Measurements from ENCODE around the gene RPL7A. TPM values are rescaled to one million over a fixed set of nuclear protein-coding genes. Genes with fewer than 3 reads are reported as not detected.

The RPL7A gene
- total RNA-seq, 4 donors from 2014 or later: 725 to 1,490 (median 1,034) TPM

DNA sequence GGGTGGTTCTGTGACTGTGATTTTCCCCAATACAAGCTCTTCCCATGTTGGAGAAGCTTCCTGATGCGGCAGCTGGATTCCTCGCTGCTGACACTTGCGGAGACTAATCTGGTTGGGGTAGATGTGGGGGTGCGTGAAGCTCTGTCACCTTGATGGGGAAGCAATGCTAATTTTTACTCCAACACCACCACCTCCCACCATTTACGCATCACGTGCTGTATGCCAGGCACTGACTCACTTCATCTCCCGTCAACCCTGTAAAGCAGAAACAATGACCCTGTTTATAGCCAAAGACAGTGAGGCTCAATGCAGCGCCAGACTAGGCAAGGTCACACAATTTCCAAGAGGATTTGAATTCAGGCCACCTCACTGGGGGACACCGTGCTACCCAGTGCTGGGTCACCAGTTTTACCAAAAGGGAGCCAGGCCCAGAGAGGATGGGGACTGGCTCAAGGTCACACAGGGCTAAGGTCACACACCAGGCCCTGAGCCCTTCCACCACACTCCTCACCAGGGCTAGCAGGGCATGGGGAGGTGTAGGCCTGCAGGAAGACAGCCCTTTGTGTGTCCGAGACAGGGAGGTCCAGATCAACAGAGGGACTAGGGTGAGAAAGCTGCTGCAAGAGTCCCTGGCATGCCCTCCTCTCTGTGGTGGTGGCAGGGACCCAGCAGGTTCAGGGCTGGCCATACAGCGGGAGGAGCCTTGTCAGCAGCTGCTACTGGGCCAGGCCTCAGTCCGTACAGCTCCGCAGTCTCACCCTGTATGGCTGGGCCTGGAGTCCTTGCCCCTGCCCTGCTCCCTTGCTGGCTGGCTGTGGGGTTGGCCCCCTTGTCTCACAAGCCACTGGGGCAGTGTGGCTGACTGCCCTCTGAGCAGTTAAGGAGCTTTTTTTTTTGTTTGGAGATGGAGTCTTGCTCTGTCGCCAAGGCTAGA, 31.4 kb downstream of the RPL7A start:
- intact Hi-C loops (cut with DNase I; ENCODE audit: low total_unique reads) (no loop called here), in situ Hi-C loops (cut with MboI; ENCODE audit: low pct_ligation_motif_present in 1 of 4, low pct_unique_long_range_greater_than_20kb in 1 of 4, low sequenced_read_pairs in 3 of 4) (no loop called here)
- Histone ChIP-seq H3K4me3 (no peak overlapping the region), H3K9me3 (no peaks in the 10 kb centered on the region), H3K36me3 (no peaks in the 10 kb centered on the region), H3K4me1 (peaks cover 5 to 12% (median 10%) of the 10 kb centered on the region in 4 donors), H3K27me3 (no peaks in the 10 kb centered on the region), H3K27ac (no peak overlapping the region)
- TF ChIP-seq, protein P1, sequence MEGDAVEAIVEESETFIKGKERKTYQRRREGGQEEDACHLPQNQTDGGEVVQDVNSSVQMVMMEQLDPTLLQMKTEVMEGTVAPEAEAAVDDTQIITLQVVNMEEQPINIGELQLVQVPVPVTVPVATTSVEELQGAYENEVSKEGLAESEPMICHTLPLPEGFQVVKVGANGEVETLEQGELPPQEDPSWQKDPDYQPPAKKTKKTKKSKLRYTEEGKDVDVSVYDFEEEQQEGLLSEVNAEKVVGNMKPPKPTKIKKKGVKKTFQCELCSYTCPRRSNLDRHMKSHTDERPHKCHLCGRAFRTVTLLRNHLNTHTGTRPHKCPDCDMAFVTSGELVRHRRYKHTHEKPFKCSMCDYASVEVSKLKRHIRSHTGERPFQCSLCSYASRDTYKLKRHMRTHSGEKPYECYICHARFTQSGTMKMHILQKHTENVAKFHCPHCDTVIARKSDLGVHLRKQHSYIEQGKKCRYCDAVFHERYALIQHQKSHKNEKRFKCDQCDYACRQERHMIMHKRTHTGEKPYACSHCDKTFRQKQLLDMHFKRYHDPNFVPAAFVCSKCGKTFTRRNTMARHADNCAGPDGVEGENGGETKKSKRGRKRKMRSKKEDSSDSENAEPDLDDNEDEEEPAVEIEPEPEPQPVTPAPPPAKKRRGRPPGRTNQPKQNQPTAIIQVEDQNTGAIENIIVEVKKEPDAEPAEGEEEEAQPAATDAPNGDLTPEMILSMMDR (IDR thresholded peaks at IDR 0.05): no peak
- TF ChIP-seq POLR2A (IDR thresholded peaks at IDR 0.05) (no peak), POLR2AphosphoS5 (IDR thresholded peaks at IDR 0.05) (no peak), EP300 (IDR thresholded peaks at IDR 0.05; ENCODE audit: low read depth) (no peak)
- DNase-seq: no peak
- 91 to 100% methylated on average over 1 to 14 of the region's 14 CpGs for WGBS, 2 donors (ENCODE audit: low coverage in 1 of 2)

DNA sequence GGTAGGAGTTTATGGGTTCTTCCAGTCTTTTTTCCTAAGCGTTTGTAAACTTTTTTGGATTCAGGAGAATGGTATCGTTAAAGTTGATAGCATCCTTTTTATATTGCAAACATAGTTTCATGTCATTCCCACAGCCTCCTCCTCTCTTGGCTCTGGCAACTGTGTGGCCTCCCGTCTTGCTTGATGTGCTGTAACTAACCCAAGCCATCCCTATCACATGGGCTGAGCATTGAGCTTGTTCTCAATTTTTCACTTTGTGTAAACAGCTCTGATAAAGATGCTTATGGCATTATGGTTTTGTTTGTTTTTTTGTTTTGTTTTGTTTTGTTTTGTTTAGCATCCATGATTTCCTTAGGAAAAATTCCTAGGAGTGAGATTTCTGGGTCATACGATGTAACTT, 32.7 kb downstream of the RPL7A start:
- intact Hi-C loops (cut with DNase I; ENCODE audit: low total_unique reads) (no loop called here), in situ Hi-C loops (cut with MboI; ENCODE audit: low pct_ligation_motif_present in 1 of 4, low pct_unique_long_range_greater_than_20kb in 1 of 4, low sequenced_read_pairs in 3 of 4) (no loop called here)
- WGBS, 2 donors (ENCODE audit: low coverage in 1 of 2): 67 to 85% methylated on average over 4 of the region's 4 CpGs
- Histone ChIP-seq H3K4me1 (peaks cover 3 to 8% (median 4%) of the 10 kb centered on the region in 4 donors), H3K27ac (no peak overlapping the region), H3K36me3 (no peaks in the 10 kb centered on the region), H3K27me3 (no peaks in the 10 kb centered on the region), H3K4me3 (no peak overlapping the region), H3K9me3 (no peaks in the 10 kb centered on the region)
- TF ChIP-seq POLR2AphosphoS5 (IDR thresholded peaks at IDR 0.05) (no peak), EP300 (IDR thresholded peaks at IDR 0.05; ENCODE audit: low read depth) (no peak), POLR2A (IDR thresholded peaks at IDR 0.05) (no peak)
- TF ChIP-seq, protein P1 (IDR thresholded peaks at IDR 0.05): no peak
- DNase-seq: no peak

DNA sequence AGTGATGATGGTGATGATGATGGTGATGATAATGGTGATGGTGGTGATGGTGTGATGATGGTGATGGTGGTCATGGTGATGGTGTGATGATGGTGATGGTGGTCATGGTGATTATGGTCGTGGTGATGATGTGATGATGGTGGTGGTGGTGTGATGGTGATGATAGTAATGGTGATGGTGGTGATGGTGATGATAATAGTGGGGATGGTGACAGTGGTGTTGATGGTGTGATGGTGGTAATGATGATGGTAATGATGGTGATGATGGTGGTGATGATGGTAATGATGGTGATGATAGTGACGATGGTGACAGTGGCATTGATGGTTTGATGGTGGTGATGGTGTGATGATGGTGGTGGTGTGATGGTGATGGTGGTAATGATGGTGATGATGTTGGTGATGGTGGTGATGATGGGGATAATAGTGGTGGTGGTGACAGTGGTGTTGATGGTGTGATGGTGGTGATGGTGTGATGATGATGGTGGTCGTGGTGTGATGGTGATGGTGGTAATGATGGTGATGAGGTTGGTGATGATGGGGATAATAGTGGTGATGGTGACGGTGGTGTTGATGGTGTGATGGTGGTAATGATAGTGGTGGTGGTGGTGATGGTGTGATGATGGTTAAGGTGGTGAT, 34.6 kb downstream of the RPL7A start:
- in situ Hi-C loops (cut with MboI; ENCODE audit: low pct_ligation_motif_present in 1 of 4, low pct_unique_long_range_greater_than_20kb in 1 of 4, low sequenced_read_pairs in 3 of 4) (no loop called here), intact Hi-C loops (cut with DNase I; ENCODE audit: low total_unique reads) (no loop called here)
- no peaks in the 10 kb centered on the region for H3K4me1 ChIP-seq
- no peaks in the 10 kb centered on the region for H3K27me3 ChIP-seq
- TF ChIP-seq POLR2A (IDR thresholded peaks at IDR 0.05) (no peak), EP300 (IDR thresholded peaks at IDR 0.05; ENCODE audit: low read depth) (no peak), POLR2AphosphoS5 (IDR thresholded peaks at IDR 0.05) (no peak)
- TF ChIP-seq, protein P1 (IDR thresholded peaks at IDR 0.05): no peak
- H3K4me3 ChIP-seq: no peak overlapping the region
- H3K36me3 ChIP-seq: no peaks in the 10 kb centered on the region
- no peak overlapping the region for H3K27ac ChIP-seq
- no peak for DNase-seq
- 89 to 91% methylated on average over 4 of the region's 4 CpGs for WGBS, 2 donors (ENCODE audit: low coverage in 1 of 2)
- H3K9me3 ChIP-seq: no peaks in the 10 kb centered on the region

DNA sequence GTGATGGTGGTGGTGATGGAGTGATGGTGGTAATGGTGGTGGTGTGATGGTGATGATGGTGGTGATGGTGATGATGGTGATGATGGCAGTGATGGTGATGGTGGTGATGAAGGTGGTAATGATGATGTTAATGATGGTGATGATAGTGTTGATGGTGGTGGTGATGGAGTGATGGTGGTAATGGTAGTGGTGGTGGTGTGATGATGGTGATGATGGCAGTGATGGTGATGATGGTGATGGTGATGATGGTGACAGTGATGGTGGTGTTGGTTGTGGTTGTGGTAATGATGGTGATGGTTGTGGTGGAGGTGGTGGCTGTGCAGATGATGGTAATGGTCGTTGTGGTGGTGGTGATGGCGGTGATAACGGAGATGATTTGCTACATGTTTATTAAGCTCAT, 35.4 kb downstream of the RPL7A start:
- in situ Hi-C loops (cut with MboI; ENCODE audit: low pct_ligation_motif_present in 1 of 4, low pct_unique_long_range_greater_than_20kb in 1 of 4, low sequenced_read_pairs in 3 of 4) (no loop called here), intact Hi-C loops (cut with DNase I; ENCODE audit: low total_unique reads) (no loop called here)
- Histone ChIP-seq H3K4me1 (no peaks in the 10 kb centered on the region), H3K27me3 (no peaks in the 10 kb centered on the region), H3K4me3 (no peak overlapping the region), H3K9me3 (no peaks in the 10 kb centered on the region), H3K27ac (no peak overlapping the region), H3K36me3 (no peaks in the 10 kb centered on the region)
- TF ChIP-seq, protein P1 (IDR thresholded peaks at IDR 0.05): no peak
- TF ChIP-seq EP300 (IDR thresholded peaks at IDR 0.05; ENCODE audit: low read depth): no peak
- no peak for TF ChIP-seq POLR2AphosphoS5 (IDR thresholded peaks at IDR 0.05)
- TF ChIP-seq POLR2A (IDR thresholded peaks at IDR 0.05): no peak
- WGBS, 2 donors (ENCODE audit: low coverage in 1 of 2): 88 to 100% methylated on average over 3 of the region's 3 CpGs
- no peak for DNase-seq

Data from transverse colon (tissue), 4 donors.